ENCODE data around the gene ARMC3. TPM values are rescaled to one million over a fixed set of nuclear protein-coding genes. Genes with fewer than 3 reads are reported as not detected.
A peak's percentile ranks its signal among the peaks of the same experiment; 100 is the strongest.
"Not testable (repeated sequence)": the region's sequence is repeated elsewhere in the genome, so short reads cannot be mapped to it uniquely, and the experiment has no call there.

Gene ARMC3
- total and polyA plus RNA-seq, 4 donors: 0.13 TPM; not detected in 3

- WGBS, 2 donors: 89 to 91% methylated on average over 7 of the region's 7 CpGs
- intact Hi-C loops (cut with DNase I): loop anchor here in 1 of 2 donors (5.0 kb wide), 1 partner anchor 1548 kb away; no protein-coding TSS in a partner anchor
- no peaks in the 10 kb centered on the region for H3K27me3 ChIP-seq (ENCODE audit: control insufficient read depth in 1 of 2, insufficient read depth in 2 of 2, low read length in 1 of 2)
- peaks cover 2% of the 10 kb centered on the region in 2 donors for H3K4me1 ChIP-seq (ENCODE audit: control insufficient read depth in 1 of 2, insufficient read depth in 2 of 2, low read length in 2 of 2)
- no peak overlapping the region for H3K4me3 ChIP-seq (ENCODE audit: low read length in 2 of 2)
- ATAC-seq (ENCODE audit: low FRiP score) (no peak), DNase-seq (no peak)
- H3K36me3 ChIP-seq (ENCODE audit: control insufficient read depth in 1 of 2, insufficient read depth in 2 of 2, low read length in 1 of 2): no peaks in the 10 kb centered on the region
- no peaks in the 10 kb centered on the region for H3K9me3 ChIP-seq (ENCODE audit: control insufficient read depth, low read length)
- H3K27ac ChIP-seq (ENCODE audit: low read depth in 1 of 2, low read length in 2 of 2): no peak overlapping the region
These were observed 127.8 kb downstream of the ARMC3 start for GRCh38 chr10:23055424-23056185.

GRCh38 chr10:23056186-23056579 is 128.3 kb downstream of the ARMC3 start:
- intact Hi-C loops (cut with DNase I): loop anchor here in 1 of 2 donors (5.0 kb wide), 1 partner anchor 1549 kb away; no protein-coding TSS in a partner anchor
- no peaks in the 10 kb centered on the region for H3K36me3 ChIP-seq (ENCODE audit: control insufficient read depth in 1 of 2, insufficient read depth in 2 of 2, low read length in 1 of 2)

GRCh38 chr10:23058366-23058765 is 130.5 kb downstream of the ARMC3 start:
- H3K36me3 ChIP-seq (ENCODE audit: control insufficient read depth in 1 of 2, insufficient read depth in 2 of 2, low read length in 1 of 2): no peaks in the 10 kb centered on the region
- no peaks in the 10 kb centered on the region for H3K9me3 ChIP-seq (ENCODE audit: control insufficient read depth, low read length)
- H3K27me3 ChIP-seq (ENCODE audit: control insufficient read depth in 1 of 2, insufficient read depth in 2 of 2, low read length in 1 of 2): no peaks in the 10 kb centered on the region
- peaks cover 2% of the 10 kb centered on the region in 2 donors for H3K4me1 ChIP-seq (ENCODE audit: control insufficient read depth in 1 of 2, insufficient read depth in 2 of 2, low read length in 2 of 2)
- WGBS, 2 donors: 28 to 34% methylated on average over 3 of the region's 3 CpGs
- DNase-seq (no peak), ATAC-seq (ENCODE audit: low FRiP score) (no peak)
- intact Hi-C loops (cut with DNase I): loop anchor here in 1 of 2 donors (5.0 kb wide), 1 partner anchor 1551 kb away; no protein-coding TSS in a partner anchor
- H3K4me3 ChIP-seq (ENCODE audit: low read length in 2 of 2): no peak overlapping the region
- H3K27ac ChIP-seq (ENCODE audit: low read depth in 1 of 2, low read length in 2 of 2): no peak overlapping the region

More at GRCh38 chr10:23056186-23056579, 128.3 kb downstream of the ARMC3 start:
- Histone ChIP-seq H3K4me1 (ENCODE audit: control insufficient read depth in 1 of 2, insufficient read depth in 2 of 2, low read length in 2 of 2) (peaks cover 2% of the 10 kb centered on the region in 2 donors), H3K27me3 (ENCODE audit: control insufficient read depth in 1 of 2, insufficient read depth in 2 of 2, low read length in 1 of 2) (no peaks in the 10 kb centered on the region), H3K4me3 (ENCODE audit: low read length in 2 of 2) (no peak overlapping the region), H3K9me3 (ENCODE audit: control insufficient read depth, low read length) (no peaks in the 10 kb centered on the region), H3K27ac (ENCODE audit: low read depth in 1 of 2, low read length in 2 of 2) (no peak overlapping the region)
- DNase-seq: no peak
- 68 to 76% methylated on average over 3 of the region's 3 CpGs for WGBS, 2 donors
- ATAC-seq (ENCODE audit: low FRiP score): no peak

- Histone ChIP-seq H3K36me3 (ENCODE audit: control insufficient read depth in 1 of 2, insufficient read depth in 2 of 2, low read length in 1 of 2) (no peaks in the 10 kb centered on the region), H3K4me3 (ENCODE audit: low read length in 2 of 2) (no peak overlapping the region), H3K27ac (ENCODE audit: low read depth in 1 of 2, low read length in 2 of 2) (no peak overlapping the region), H3K4me1 (ENCODE audit: control insufficient read depth in 1 of 2, insufficient read depth in 2 of 2, low read length in 2 of 2) (peaks cover 2 to 4% of the 10 kb centered on the region in 2 donors), H3K9me3 (ENCODE audit: control insufficient read depth, low read length) (no peaks in the 10 kb centered on the region), H3K27me3 (ENCODE audit: control insufficient read depth in 1 of 2, insufficient read depth in 2 of 2, low read length in 1 of 2) (no peaks in the 10 kb centered on the region)
- DNase-seq (no peak), ATAC-seq (ENCODE audit: low FRiP score) (no peak)
- WGBS, 2 donors: 63 to 81% methylated on average over 2 of the region's 2 CpGs
- intact Hi-C loops (cut with DNase I): loop anchor here in 1 of 2 donors (10.0 kb wide), 4 partner anchors 346 to 806 kb away; partner anchors contain the start of genes PIP4K2A and SPAG6
These were observed 133.1 kb downstream of the ARMC3 start for GRCh38 chr10:23060918-23061317.

- intact Hi-C loops (cut with DNase I): loop anchor here in 1 of 2 donors (10.0 kb wide), 4 partner anchors 349 to 809 kb away; partner anchors contain the start of genes PIP4K2A and SPAG6
- H3K4me1 ChIP-seq (ENCODE audit: control insufficient read depth in 1 of 2, insufficient read depth in 2 of 2, low read length in 2 of 2): peaks cover 0 to 5% of the 10 kb centered on the region in 2 donors
- H3K4me3 ChIP-seq (ENCODE audit: low read length in 2 of 2): no peak overlapping the region
- DNase-seq (peak in 1 of 2 donors; percentile 79), ATAC-seq (ENCODE audit: low FRiP score) (peak; percentile 64)
- 56 to 57% methylated on average over 20 of the region's 20 CpGs for WGBS, 2 donors
- H3K27ac ChIP-seq (ENCODE audit: low read depth in 1 of 2, low read length in 2 of 2): peak overlapping the region in 1 of 2 donors; percentile 18
- no peaks in the 10 kb centered on the region for H3K36me3 ChIP-seq (ENCODE audit: control insufficient read depth in 1 of 2, insufficient read depth in 2 of 2, low read length in 1 of 2)
- no peaks in the 10 kb centered on the region for H3K27me3 ChIP-seq (ENCODE audit: control insufficient read depth in 1 of 2, insufficient read depth in 2 of 2, low read length in 1 of 2)
- H3K9me3 ChIP-seq (ENCODE audit: control insufficient read depth, low read length): no peaks in the 10 kb centered on the region
These were observed 135.5 kb downstream of the ARMC3 start for GRCh38 chr10:23063045-23063972.

GRCh38 chr10:23063973-23064812 is 136.3 kb downstream of the ARMC3 start:
- Histone ChIP-seq H3K9me3 (ENCODE audit: control insufficient read depth, low read length) (no peaks in the 10 kb centered on the region), H3K4me3 (ENCODE audit: low read length in 2 of 2) (no peak overlapping the region), H3K36me3 (ENCODE audit: control insufficient read depth in 1 of 2, insufficient read depth in 2 of 2, low read length in 1 of 2) (no peaks in the 10 kb centered on the region), H3K27ac (ENCODE audit: low read depth in 1 of 2, low read length in 2 of 2) (no peak overlapping the region), H3K4me1 (ENCODE audit: control insufficient read depth in 1 of 2, insufficient read depth in 2 of 2, low read length in 2 of 2) (peaks cover 0 to 4% of the 10 kb centered on the region in 2 donors), H3K27me3 (ENCODE audit: control insufficient read depth in 1 of 2, insufficient read depth in 2 of 2, low read length in 1 of 2) (no peaks in the 10 kb centered on the region)
- no peak for ATAC-seq (ENCODE audit: low FRiP score)
- DNase-seq: no peak
- intact Hi-C loops (cut with DNase I): loop anchor here in 1 of 2 donors (2.0 to 10.0 kb wide), 5 partner anchors 31 to 809 kb away; partner anchors contain the start of genes MSRB2, PIP4K2A and SPAG6
- 76 to 82% methylated on average over 20 of the region's 20 CpGs for WGBS, 2 donors

- intact Hi-C loops (cut with DNase I): loop anchor here (2.0 to 10.0 kb wide), 9 partner anchors 30 to 1062 kb away; partner anchors contain the start of genes PIP4K2A (in 2 of the 2), DNAJC1 (in 1 of the 2), MSRB2 (in 1 of the 2) and SPAG6 (in 1 of the 2)
- H3K9me3 ChIP-seq (ENCODE audit: control insufficient read depth, low read length); H3K4me3 ChIP-seq (ENCODE audit: low read length in 2 of 2); H3K4me1 ChIP-seq (ENCODE audit: control insufficient read depth in 1 of 2, insufficient read depth in 2 of 2, low read length in 2 of 2); ATAC-seq (ENCODE audit: low FRiP score); H3K27me3 ChIP-seq (ENCODE audit: control insufficient read depth in 1 of 2, insufficient read depth in 2 of 2, low read length in 1 of 2); H3K36me3 ChIP-seq (ENCODE audit: control insufficient read depth in 1 of 2, insufficient read depth in 2 of 2, low read length in 1 of 2); DNase-seq: not testable (repeated sequence)
- H3K27ac ChIP-seq (ENCODE audit: low read depth in 1 of 2, low read length in 2 of 2): peak overlapping the region in 1 of 2 donors; percentile 92
- 89 to 93% methylated on average over 2 of the region's 2 CpGs for WGBS, 2 donors
These were observed 136.9 kb downstream of the ARMC3 start for GRCh38 chr10:23064813-23065114.
